GOT3 (cell line): Measurements from ENCODE around the gene PPP2R5C.
"Not testable (repeated sequence)": the region's sequence is repeated elsewhere in the genome, so short reads cannot be mapped to it uniquely, and the experiment has no call there.

Experiments used
- DNase-seq: peaks from one replicate; lab custom pipeline; 2025; ENCODE audit warnings: mixed read lengths; lab: John Stamatoyannopoulos, UW

PPP2R5C gene

DNA sequence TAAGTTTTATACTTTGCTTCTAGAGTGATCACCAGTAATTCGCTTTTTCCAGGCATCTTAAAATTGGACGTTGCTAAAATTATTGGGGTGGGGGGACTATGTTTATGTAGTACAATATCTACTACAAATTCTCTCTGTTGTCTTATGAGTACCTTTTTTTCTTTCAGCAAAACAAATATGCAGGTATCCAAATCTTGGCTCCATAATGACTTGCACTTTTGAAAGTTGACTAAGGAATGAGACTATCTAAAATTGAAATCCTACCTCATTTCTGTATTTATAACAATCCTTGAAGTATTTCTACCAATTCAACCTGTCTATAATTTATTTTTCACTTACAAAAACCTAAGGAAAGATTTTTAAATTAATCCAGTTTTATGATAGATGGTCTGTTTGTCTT, 205.2 kb downstream of the PPP2R5C start:
- no peak for DNase-seq

DNA sequence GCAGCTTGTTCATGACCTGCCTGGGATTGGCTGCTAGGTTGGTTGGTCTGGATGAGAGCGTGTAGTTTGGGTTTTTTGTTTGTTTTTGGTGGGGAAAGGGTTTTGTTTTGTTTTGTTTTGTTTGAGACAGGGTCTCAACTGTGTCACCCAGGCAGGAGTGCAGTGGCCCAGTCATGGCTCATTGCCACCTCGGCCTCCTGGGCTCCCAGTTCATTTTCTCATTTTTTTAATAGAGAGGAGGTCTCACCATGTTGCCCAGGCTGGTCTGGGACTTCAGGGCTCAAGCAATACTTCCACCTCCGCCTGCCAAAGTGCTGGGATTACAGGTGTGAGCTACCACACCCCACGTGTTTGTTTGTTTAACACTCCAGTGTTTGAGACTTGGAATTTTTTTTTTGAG, 206.7 kb downstream of the PPP2R5C start:
- no peak for DNase-seq

GRCh38 chr14:101969481-101969880, 208.0 kb downstream of the PPP2R5C start:
- DNase-seq, result no peak

DNA sequence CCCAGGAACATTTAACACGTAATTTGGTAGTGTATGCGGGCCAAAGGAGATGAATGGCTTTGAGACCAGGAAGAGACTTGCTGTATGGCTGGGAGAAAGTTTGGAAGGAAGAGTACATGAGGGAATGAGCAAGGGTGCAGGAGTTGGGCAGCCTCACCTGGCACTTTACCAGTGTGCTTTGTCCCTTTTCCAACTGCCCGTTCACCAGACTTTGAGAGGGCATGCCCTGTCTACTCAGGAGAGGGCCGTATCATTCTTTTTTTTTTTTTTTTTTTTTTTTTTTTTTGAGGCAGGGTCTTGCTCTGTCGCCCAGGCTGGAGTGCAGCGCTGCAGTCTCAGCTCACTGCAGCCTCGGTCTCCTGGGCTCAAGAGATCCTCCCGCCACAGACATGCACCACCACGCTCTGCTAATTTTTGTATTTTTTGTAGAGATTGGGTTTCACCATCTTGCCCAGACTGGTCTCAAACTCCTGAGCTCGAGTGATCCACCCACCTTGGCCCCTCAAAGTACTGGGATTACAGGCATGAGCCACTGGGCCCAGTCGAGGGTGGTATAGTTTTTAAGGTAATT, 209.4 kb downstream of the PPP2R5C start:
- no peak for DNase-seq

DNA sequence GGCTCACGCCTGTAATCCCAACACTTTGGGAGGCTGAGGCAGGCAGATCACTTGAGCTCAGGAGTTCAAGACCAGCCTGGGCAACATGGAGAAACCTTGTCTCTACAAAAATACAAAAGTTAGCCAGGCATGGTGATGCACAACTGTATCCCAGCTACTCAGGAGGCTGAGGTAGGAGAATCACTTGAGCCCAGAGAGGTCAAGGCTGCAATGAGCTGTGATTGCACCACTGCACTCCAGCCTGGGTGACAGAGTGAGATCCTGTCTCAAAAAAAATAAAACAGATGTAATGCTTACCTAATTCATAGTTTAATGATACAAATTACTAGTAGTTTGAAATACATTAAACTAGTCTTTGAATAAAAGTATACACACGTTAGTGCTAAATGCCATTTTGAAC, 209.9 kb downstream of the PPP2R5C start:
- not testable (repeated sequence) for DNase-seq

- DNase-seq, result peak; percentile 37
These were observed 210.8 kb downstream of the PPP2R5C start for GRCh38 chr14:101972126-101972866.

- DNase-seq, result no peak
These were observed 211.8 kb downstream of the PPP2R5C start for GRCh38 chr14:101973356-101973755.

DNA sequence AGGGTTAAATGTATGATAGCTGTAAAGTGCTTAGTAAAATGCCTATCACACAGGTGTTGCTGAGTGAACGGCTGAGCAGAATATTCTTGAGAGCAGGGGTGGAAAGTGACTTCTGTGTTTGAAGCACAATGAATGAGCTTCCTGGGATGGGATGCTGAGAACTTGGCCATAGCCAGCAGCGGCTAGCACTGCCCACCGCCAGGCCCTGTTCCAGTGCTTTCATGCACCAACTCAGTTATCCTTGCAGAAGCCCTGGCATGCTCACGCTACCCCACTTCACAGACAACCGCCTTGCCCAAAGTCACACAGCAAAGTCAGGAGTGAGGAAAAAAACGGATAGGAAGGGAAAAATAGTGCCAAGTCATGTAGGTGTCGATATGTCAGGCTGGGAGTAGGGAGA, 213.7 kb downstream of the PPP2R5C start:
- no peak for DNase-seq
